ENCODE data around the gene LRIG2. TPM values are rescaled to one million over a fixed set of nuclear protein-coding genes. Genes with fewer than 3 reads are reported as not detected.

LRIG2 gene
- total and polyA plus RNA-seq, 2 donors (not counting 1 experiment from before 2014, with no cell fraction given), result 12.4 to 30.6 TPM

DNA sequence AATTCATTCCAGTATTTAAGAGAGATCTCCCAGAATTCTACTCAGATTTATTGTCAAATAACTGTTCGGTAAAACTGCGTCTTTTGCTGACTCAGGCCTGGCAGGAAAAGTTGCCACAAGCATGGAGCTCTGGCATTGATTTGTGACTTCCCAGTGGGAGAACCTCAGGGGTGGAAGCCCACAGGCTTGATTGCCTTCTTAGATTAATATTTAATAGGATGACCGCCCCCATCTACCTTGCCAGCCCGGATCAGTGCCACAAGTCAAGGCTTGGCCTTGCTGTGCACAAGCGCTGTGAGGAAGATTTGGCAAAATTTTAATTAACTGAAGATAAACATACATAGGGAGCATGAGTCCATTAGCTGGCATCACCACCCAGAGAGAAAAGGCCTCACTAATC is 93.5 kb downstream of the LRIG2 start:
- Histone ChIP-seq H3K9ac (ENCODE audit: low read length) (no peak overlapping the region), H2AFZ (ENCODE audit: insufficient read depth, low read depth, low read length, poor library complexity, severe bottlenecking) (no peak overlapping the region), H3K27me3 (replicated peaks in 1 of 4; ENCODE audit: control extremely low read depth in 1 of 4, control insufficient read depth in 3 of 4, insufficient read depth in 4 of 4, low read length in 3 of 4) (no peaks in the 10 kb centered on the region), H3K4me2 (replicated peaks; ENCODE audit: low read depth, low read length, poor library complexity, severe bottlenecking) (no peak overlapping the region), H3K27ac (ENCODE audit: low read length in 2 of 2) (no peak overlapping the region), H3K79me2 (ENCODE audit: control insufficient read depth, insufficient read depth, low read length) (no peaks in the 10 kb centered on the region), H3K4me1 (ENCODE audit: control insufficient read depth in 2 of 2, insufficient read depth in 2 of 2, low read length in 2 of 2) (no peaks in the 10 kb centered on the region), H4K20me1 (ENCODE audit: control insufficient read depth, insufficient read depth, low read length, poor library complexity, severe bottlenecking) (no peaks in the 10 kb centered on the region), H3K4me3 (ENCODE audit: control extremely low read depth in 1 of 5, extremely low read depth in 1 of 5, insufficient read depth in 1 of 5, low read depth in 2 of 5, low read length in 4 of 5) (no peak overlapping the region), H3K36me3 (replicated peaks in 1 of 2; ENCODE audit: control extremely low read depth in 1 of 2, control insufficient read depth in 1 of 2, extremely low read depth in 1 of 2, insufficient read depth in 2 of 2, low read length in 1 of 2) (no peaks in the 10 kb centered on the region), H3K9me3 (ENCODE audit: control extremely low read depth in 1 of 3, control insufficient read depth in 2 of 3, insufficient read depth in 1 of 3, low read length in 2 of 3) (peaks cover 0 to 15% (median under 1%) of the 10 kb centered on the region in 3 donors)
- Mint-ChIP-seq H3K9me3 (ENCODE audit: insufficient read depth) (no peaks in the 10 kb centered on the region), H3K4me3 (no peak overlapping the region), H3K27me3 (peaks cover 39% of the 10 kb centered on the region), H3K27ac (no peak overlapping the region), H3K4me1 (no peaks in the 10 kb centered on the region)
- ATAC-seq (ENCODE audit: low read depth) (no peak), DNase-seq (no peak)
- CTCF ChIA-PET, result no interaction called here
- POLR2A ChIA-PET, result no interaction called here
- TF ChIP-seq, protein P1, sequence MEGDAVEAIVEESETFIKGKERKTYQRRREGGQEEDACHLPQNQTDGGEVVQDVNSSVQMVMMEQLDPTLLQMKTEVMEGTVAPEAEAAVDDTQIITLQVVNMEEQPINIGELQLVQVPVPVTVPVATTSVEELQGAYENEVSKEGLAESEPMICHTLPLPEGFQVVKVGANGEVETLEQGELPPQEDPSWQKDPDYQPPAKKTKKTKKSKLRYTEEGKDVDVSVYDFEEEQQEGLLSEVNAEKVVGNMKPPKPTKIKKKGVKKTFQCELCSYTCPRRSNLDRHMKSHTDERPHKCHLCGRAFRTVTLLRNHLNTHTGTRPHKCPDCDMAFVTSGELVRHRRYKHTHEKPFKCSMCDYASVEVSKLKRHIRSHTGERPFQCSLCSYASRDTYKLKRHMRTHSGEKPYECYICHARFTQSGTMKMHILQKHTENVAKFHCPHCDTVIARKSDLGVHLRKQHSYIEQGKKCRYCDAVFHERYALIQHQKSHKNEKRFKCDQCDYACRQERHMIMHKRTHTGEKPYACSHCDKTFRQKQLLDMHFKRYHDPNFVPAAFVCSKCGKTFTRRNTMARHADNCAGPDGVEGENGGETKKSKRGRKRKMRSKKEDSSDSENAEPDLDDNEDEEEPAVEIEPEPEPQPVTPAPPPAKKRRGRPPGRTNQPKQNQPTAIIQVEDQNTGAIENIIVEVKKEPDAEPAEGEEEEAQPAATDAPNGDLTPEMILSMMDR (IDR thresholded peaks at IDR 0.05), result no peak
- no peak for TF ChIP-seq EZH2 (IDR thresholded peaks at IDR 0.05; ENCODE audit: borderline replicate concordance, insufficient read depth, low read depth, low read length, poor library complexity, severe bottlenecking)
- 68% methylated on average over 2 of the region's 5 CpGs for WGBS (ENCODE audit: insufficient coverage)
- intact Hi-C loops (cut with micrococcal nuclease), result no loop called here

DNA sequence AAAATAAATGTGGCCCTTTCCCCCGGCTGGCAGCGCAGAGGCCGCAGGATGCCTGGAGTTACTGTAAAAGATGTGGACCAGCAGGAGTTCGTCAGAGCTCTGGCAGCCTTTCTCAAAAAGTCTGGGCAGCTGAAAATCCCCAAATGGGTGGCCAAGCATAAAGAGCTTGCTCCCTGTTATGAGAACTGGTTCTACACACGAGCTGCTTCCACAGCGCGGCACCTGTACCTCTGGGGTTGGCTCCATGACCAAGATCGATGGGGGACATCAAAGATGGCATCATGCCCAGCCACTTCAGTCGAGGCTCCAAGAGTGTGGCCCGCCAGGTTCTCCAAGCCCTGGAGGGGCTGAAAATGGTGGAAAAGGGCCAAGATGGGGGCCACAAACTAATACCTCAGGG is 95.9 kb downstream of the LRIG2 start:
- H3K36me3 ChIP-seq (replicated peaks in 1 of 2; ENCODE audit: control extremely low read depth in 1 of 2, control insufficient read depth in 1 of 2, extremely low read depth in 1 of 2, insufficient read depth in 2 of 2, low read length in 1 of 2), result no peaks in the 10 kb centered on the region
- peaks cover 1 to 25% (median 11%) of the 10 kb centered on the region in 3 donors for H3K9me3 ChIP-seq (ENCODE audit: control extremely low read depth in 1 of 3, control insufficient read depth in 2 of 3, insufficient read depth in 1 of 3, low read length in 2 of 3)
- H3K4me3 Mint-ChIP-seq, result no peak overlapping the region
- intact Hi-C loops (cut with micrococcal nuclease), result no loop called here
- no peak overlapping the region for H3K9ac ChIP-seq (ENCODE audit: low read length)
- H3K4me2 ChIP-seq (replicated peaks; ENCODE audit: low read depth, low read length, poor library complexity, severe bottlenecking), result no peak overlapping the region
- H2AFZ ChIP-seq (ENCODE audit: insufficient read depth, low read depth, low read length, poor library complexity, severe bottlenecking), result no peak overlapping the region
- DNase-seq, result no peak
- H3K27me3 Mint-ChIP-seq, result peaks cover 27% of the 10 kb centered on the region
- H4K20me1 ChIP-seq (ENCODE audit: control insufficient read depth, insufficient read depth, low read length, poor library complexity, severe bottlenecking), result no peaks in the 10 kb centered on the region
- H3K4me1 Mint-ChIP-seq, result no peaks in the 10 kb centered on the region
- ChIA-PET CTCF (no interaction called here), POLR2A (no interaction called here)
- 87% methylated on average over 10 of the region's 10 CpGs for WGBS (ENCODE audit: insufficient coverage)
- TF ChIP-seq EZH2 (IDR thresholded peaks at IDR 0.05; ENCODE audit: borderline replicate concordance, insufficient read depth, low read depth, low read length, poor library complexity, severe bottlenecking), result no peak
- TF ChIP-seq, protein P1 (IDR thresholded peaks at IDR 0.05), result no peak
- H3K79me2 ChIP-seq (ENCODE audit: control insufficient read depth, insufficient read depth, low read length), result no peaks in the 10 kb centered on the region
- peaks cover 0 to 3% (median 0%) of the 10 kb centered on the region in 4 experiments for H3K27me3 ChIP-seq (replicated peaks in 1 of 4; ENCODE audit: control extremely low read depth in 1 of 4, control insufficient read depth in 3 of 4, insufficient read depth in 4 of 4, low read length in 3 of 4)
- H3K27ac Mint-ChIP-seq, result no peak overlapping the region
- H3K27ac ChIP-seq (ENCODE audit: low read length in 2 of 2), result no peak overlapping the region
- no peaks in the 10 kb centered on the region for H3K4me1 ChIP-seq (ENCODE audit: control insufficient read depth in 2 of 2, insufficient read depth in 2 of 2, low read length in 2 of 2)
- peaks cover 10% of the 10 kb centered on the region for H3K9me3 Mint-ChIP-seq (ENCODE audit: insufficient read depth)
- no peak for ATAC-seq (ENCODE audit: low read depth)
- no peak overlapping the region for H3K4me3 ChIP-seq (ENCODE audit: control extremely low read depth in 1 of 5, extremely low read depth in 1 of 5, insufficient read depth in 1 of 5, low read depth in 2 of 5, low read length in 4 of 5)

All from B cell (primary cell).